ENCODE measurements around the gene DUS1L.
"Not testable (repeated sequence)": the region's sequence is repeated elsewhere in the genome, so short reads cannot be mapped to it uniquely, and the experiment has no call there.

The DUS1L gene

GRCh38 chr17:82045936-82046484 lies 19.6 kb downstream of the DUS1L start:
- no peak for DNase-seq (ENCODE audit: extremely low read depth in 1 of 2, low read depth in 1 of 2)

- DNase-seq (ENCODE audit: extremely low read depth in 1 of 2, low read depth in 1 of 2) = no peak
These were observed 22.1 kb downstream of the DUS1L start for GRCh38 chr17:82043507-82043906.

GRCh38 chr17:82042649-82043048 lies 23.0 kb downstream of the DUS1L start:
- DNase-seq (ENCODE audit: extremely low read depth in 1 of 2, low read depth in 1 of 2) = no peak

- no peak for DNase-seq (ENCODE audit: extremely low read depth in 1 of 2, low read depth in 1 of 2)
These were observed 24.3 kb downstream of the DUS1L start for GRCh38 chr17:82041144-82041814.

GRCh38 chr17:82039695-82040299 lies 25.8 kb downstream of the DUS1L start:
- no peak for DNase-seq (ENCODE audit: extremely low read depth in 1 of 2, low read depth in 1 of 2)

- not testable (repeated sequence) for DNase-seq (ENCODE audit: extremely low read depth in 1 of 2, low read depth in 1 of 2)
These were observed 26.7 kb downstream of the DUS1L start for GRCh38 chr17:82038796-82039409.

GRCh38 chr17:82037889-82038195 lies 27.8 kb downstream of the DUS1L start:
- DNase-seq (ENCODE audit: extremely low read depth in 1 of 2, low read depth in 1 of 2) = no peak

- peak; percentile 82 to 90 for DNase-seq (ENCODE audit: extremely low read depth in 1 of 2, low read depth in 1 of 2)
These were observed 28.3 kb downstream of the DUS1L start, which contains the start of gene DCXR for GRCh38 chr17:82037092-82037888. Gene DCXR (minus strand): TSS chr17:82037697. CDS start chr17:82037682, 15 bp downstream.

- DNase-seq (ENCODE audit: extremely low read depth in 1 of 2, low read depth in 1 of 2) = no peak
These were observed 28.9 kb downstream of the DUS1L start for GRCh38 chr17:82036634-82037091.

- DNase-seq (ENCODE audit: extremely low read depth in 1 of 2, low read depth in 1 of 2) = no peak
These were observed 29.5 kb downstream of the DUS1L start for GRCh38 chr17:82035956-82036633.

GRCh38 chr17:82035488-82035887 lies 30.1 kb downstream of the DUS1L start:
- DNase-seq (ENCODE audit: extremely low read depth in 1 of 2, low read depth in 1 of 2) = no peak

- DNase-seq (ENCODE audit: extremely low read depth in 1 of 2, low read depth in 1 of 2) = no peak
These were observed 31.1 kb downstream of the DUS1L start for GRCh38 chr17:82034371-82035011.

- no peak for DNase-seq (ENCODE audit: extremely low read depth in 1 of 2, low read depth in 1 of 2)
These were observed 32.1 kb downstream of the DUS1L start for GRCh38 chr17:82033359-82034085.

- DNase-seq (ENCODE audit: extremely low read depth in 1 of 2, low read depth in 1 of 2) = no peak
These were observed 33.5 kb downstream of the DUS1L start for GRCh38 chr17:82031885-82032627.

GRCh38 chr17:82031303-82031884 lies 34.2 kb downstream of the DUS1L start, which contains the start of gene RAC3:
Gene RAC3 (plus strand): TSS chr17:82031678. CDS start chr17:82031762, 84 bp downstream.
- DNase-seq (ENCODE audit: extremely low read depth in 1 of 2, low read depth in 1 of 2) = no peak

GRCh38 chr17:82030470-82031302 lies 34.9 kb downstream of the DUS1L start:
- peak in 1 of 2 donors; percentile 65 for DNase-seq (ENCODE audit: extremely low read depth in 1 of 2, low read depth in 1 of 2)

GRCh38 chr17:82029990-82030469 lies 35.6 kb downstream of the DUS1L start:
- DNase-seq (ENCODE audit: extremely low read depth in 1 of 2, low read depth in 1 of 2) = no peak
